Panc1 (cell line): ENCODE measurements around the gene CAST.

Experiments used
- POLR2AphosphoS5 ChIP-seq: IDR thresholded peaks from 2 replicates; pipeline ENCODE4 v1.6.1; 2012; ENCODE audit warnings: mild to moderate bottlenecking, low read depth, low read length, moderate library complexity
- REST ChIP-seq, 2 experiments: IDR thresholded peaks; 2 replicates each; pipeline ENCODE4 v1.6.1; 2011 to 2012; ENCODE audit warnings: low read depth in 2 of 2, control low read depth in 1 of 2, low read length in 1 of 2, mild to moderate bottlenecking in 1 of 2, moderate library complexity in 1 of 2; ENCODE audit not compliant: insufficient read depth in 1 of 2
- SIN3A ChIP-seq: IDR thresholded peaks from 2 replicates; pipeline ENCODE4 v1.6.1; 2012; ENCODE audit warnings: low read depth, mild to moderate bottlenecking, low read length, moderate library complexity, borderline replicate concordance; ENCODE audit not compliant: insufficient read depth
- TCF7L2 ChIP-seq: IDR thresholded peaks from 2 replicates; pipeline ENCODE4 v1.6.1; 2011; ENCODE audit warnings: mild to moderate bottlenecking, low read depth, low read length, inconsistent platforms
- TF ChIP-seq, protein P1 (sequence below): fragments of 450-650 bp; IDR thresholded peaks from 2 replicates; pipeline ENCODE4 v1.5.1; 2017; ENCODE audit warnings: mild to moderate bottlenecking

DNA sequence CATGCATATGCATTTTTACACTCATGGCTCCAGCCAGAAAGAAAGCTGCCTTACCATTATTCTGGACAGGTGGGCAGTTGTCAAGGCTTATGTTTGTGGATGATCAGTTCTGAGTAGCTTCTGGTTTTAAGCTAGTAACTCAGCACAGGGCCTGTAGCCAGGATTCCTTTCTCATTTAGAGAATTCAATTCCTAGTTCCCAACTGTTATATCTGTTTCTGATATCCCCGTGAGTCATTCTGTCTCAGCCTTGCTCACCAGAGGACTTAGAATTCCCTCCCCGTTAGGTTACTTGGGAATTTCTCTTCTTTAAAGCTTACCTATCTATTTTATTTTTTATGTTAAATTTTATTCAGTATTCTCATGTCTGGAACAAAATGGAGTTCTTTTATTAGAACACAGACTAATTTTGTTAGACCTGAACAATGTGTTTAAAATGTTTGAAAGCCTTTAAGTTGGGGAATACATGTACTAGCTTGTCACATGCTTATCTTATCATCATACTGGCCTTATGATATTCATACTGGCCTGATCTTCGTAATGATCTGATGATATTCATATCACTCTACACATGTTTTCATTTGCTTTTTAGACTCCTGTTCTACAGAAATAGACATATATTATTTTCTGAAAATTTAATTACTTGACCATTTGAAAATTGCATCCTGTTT is 47.1 kb downstream of the CAST start:
- no peak for TF ChIP-seq REST (IDR thresholded peaks at IDR 0.05; ENCODE audit: insufficient read depth in 1 of 2, low read depth in 2 of 2, low read length in 1 of 2)
- TF ChIP-seq, protein P1, sequence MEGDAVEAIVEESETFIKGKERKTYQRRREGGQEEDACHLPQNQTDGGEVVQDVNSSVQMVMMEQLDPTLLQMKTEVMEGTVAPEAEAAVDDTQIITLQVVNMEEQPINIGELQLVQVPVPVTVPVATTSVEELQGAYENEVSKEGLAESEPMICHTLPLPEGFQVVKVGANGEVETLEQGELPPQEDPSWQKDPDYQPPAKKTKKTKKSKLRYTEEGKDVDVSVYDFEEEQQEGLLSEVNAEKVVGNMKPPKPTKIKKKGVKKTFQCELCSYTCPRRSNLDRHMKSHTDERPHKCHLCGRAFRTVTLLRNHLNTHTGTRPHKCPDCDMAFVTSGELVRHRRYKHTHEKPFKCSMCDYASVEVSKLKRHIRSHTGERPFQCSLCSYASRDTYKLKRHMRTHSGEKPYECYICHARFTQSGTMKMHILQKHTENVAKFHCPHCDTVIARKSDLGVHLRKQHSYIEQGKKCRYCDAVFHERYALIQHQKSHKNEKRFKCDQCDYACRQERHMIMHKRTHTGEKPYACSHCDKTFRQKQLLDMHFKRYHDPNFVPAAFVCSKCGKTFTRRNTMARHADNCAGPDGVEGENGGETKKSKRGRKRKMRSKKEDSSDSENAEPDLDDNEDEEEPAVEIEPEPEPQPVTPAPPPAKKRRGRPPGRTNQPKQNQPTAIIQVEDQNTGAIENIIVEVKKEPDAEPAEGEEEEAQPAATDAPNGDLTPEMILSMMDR, result no peak
- TF ChIP-seq POLR2AphosphoS5, result no peak
- TF ChIP-seq SIN3A, result no peak
- TF ChIP-seq TCF7L2, result no peak
